Nephron progenitor cell (in vitro differentiated cells): ENCODE measurements around the gene ATP6V0A1.
A peak's percentile ranks its signal among the peaks of the same experiment; 100 is the strongest.

ENCODE experiments used
- DNase-seq: peaks from one replicate; pipeline ENCODE4 v3.0.0; 2021
- H3K27ac Mint-ChIP-seq: 2 replicates; pipeline ENCODE4 v1.8.0; 2021; ENCODE audit warnings: mild to moderate bottlenecking, moderate library complexity, mixed read lengths
- H3K27me3 Mint-ChIP-seq: 2 replicates; pipeline ENCODE4 v1.8.0; 2021; ENCODE audit warnings: mild to moderate bottlenecking, low read depth, mixed read lengths; ENCODE audit not compliant: poor library complexity
- H3K36me3 Mint-ChIP-seq: 2 replicates; pipeline ENCODE4 v1.8.0; 2021; ENCODE audit warnings: low read depth, mixed read lengths
- H3K4me1 Mint-ChIP-seq: 2 replicates; pipeline ENCODE4 v1.8.0; 2021; ENCODE audit warnings: mixed read lengths
- H3K4me3 Mint-ChIP-seq: 2 replicates; pipeline ENCODE4 v1.8.0; 2021; ENCODE audit warnings: mild to moderate bottlenecking, moderate library complexity, mixed read lengths
- H3K9me3 Mint-ChIP-seq: 2 replicates; pipeline ENCODE4 v1.8.0; 2021; ENCODE audit warnings: mild to moderate bottlenecking, moderate library complexity, mixed read lengths
- CTCF ChIP-seq: fragments of 200-600 bp; sonication (generic); IDR thresholded peaks from 2 replicates; pipeline ENCODE4 v1.5.0; 2021; ENCODE audit warnings: antibody characterized with exemption

Gene ATP6V0A1

GRCh38 chr17:42502926-42503325, 44.2 kb downstream of the ATP6V0A1 start:
- no peaks in the 10 kb centered on the region for H3K9me3 Mint-ChIP-seq
- H3K27ac Mint-ChIP-seq, result no peak overlapping the region
- DNase-seq, result no peak
- H3K27me3 Mint-ChIP-seq, result no peaks in the 10 kb centered on the region
- TF ChIP-seq CTCF, result no peak
- H3K4me1 Mint-ChIP-seq, result peaks cover 18% of the 10 kb centered on the region
- H3K4me3 Mint-ChIP-seq, result no peak overlapping the region
- peaks cover 51% of the 10 kb centered on the region for H3K36me3 Mint-ChIP-seq

GRCh38 chr17:42507671-42508070, 49.0 kb downstream of the ATP6V0A1 start:
- Mint-ChIP-seq H3K4me1 (peaks cover 20% of the 10 kb centered on the region), H3K4me3 (no peak overlapping the region), H3K9me3 (no peaks in the 10 kb centered on the region), H3K27ac (peak overlapping the region; percentile 17), H3K36me3 (peaks cover 46% of the 10 kb centered on the region), H3K27me3 (peaks cover 7% of the 10 kb centered on the region)
- DNase-seq, result no peak
- no peak for TF ChIP-seq CTCF

- Mint-ChIP-seq H3K27ac (peak overlapping the region; percentile 89), H3K36me3 (peaks cover 44% of the 10 kb centered on the region), H3K27me3 (peaks cover 7% of the 10 kb centered on the region), H3K4me1 (peaks cover 20% of the 10 kb centered on the region), H3K9me3 (no peaks in the 10 kb centered on the region), H3K4me3 (no peak overlapping the region)
- no peak for TF ChIP-seq CTCF
- no peak for DNase-seq
These were observed 49.9 kb downstream of the ATP6V0A1 start for GRCh38 chr17:42508426-42509165.

- no peak overlapping the region for H3K4me3 Mint-ChIP-seq
- H3K27ac Mint-ChIP-seq, result no peak overlapping the region
- DNase-seq, result no peak
- peaks cover 44% of the 10 kb centered on the region for H3K36me3 Mint-ChIP-seq
- TF ChIP-seq CTCF, result no peak
- H3K9me3 Mint-ChIP-seq, result no peaks in the 10 kb centered on the region
- peaks cover 7% of the 10 kb centered on the region for H3K27me3 Mint-ChIP-seq
- H3K4me1 Mint-ChIP-seq, result peaks cover 20% of the 10 kb centered on the region
These were observed 50.7 kb downstream of the ATP6V0A1 start for GRCh38 chr17:42509409-42509808.

GRCh38 chr17:42509841-42510240, 51.2 kb downstream of the ATP6V0A1 start:
- Mint-ChIP-seq H3K4me1 (peaks cover 24% of the 10 kb centered on the region), H3K27me3 (peaks cover 7% of the 10 kb centered on the region), H3K27ac (no peak overlapping the region), H3K36me3 (peaks cover 45% of the 10 kb centered on the region), H3K9me3 (no peaks in the 10 kb centered on the region), H3K4me3 (no peak overlapping the region)
- no peak for TF ChIP-seq CTCF
- no peak for DNase-seq

GRCh38 chr17:42512246-42512645, 53.6 kb downstream of the ATP6V0A1 start:
- Mint-ChIP-seq H3K9me3 (no peaks in the 10 kb centered on the region), H3K4me3 (no peak overlapping the region), H3K36me3 (peaks cover 48% of the 10 kb centered on the region), H3K27ac (peak overlapping the region; percentile 88), H3K27me3 (peaks cover 7% of the 10 kb centered on the region), H3K4me1 (peaks cover 24% of the 10 kb centered on the region)
- DNase-seq, result no peak
- no peak for TF ChIP-seq CTCF
